Gastrocnemius medialis (tissue), 4 donors: ENCODE results near the gene HACD3. TPM values are rescaled to one million over a fixed set of nuclear protein-coding genes. Genes with fewer than 3 reads are reported as not detected.

Source experiments
- ATAC-seq, 2 donors: fragments of 150-250 bp; one replicate each; pipeline ENCODE4 v1.9.1; 2016
- DNase-seq, 2 donors: peaks; one replicate each; pipeline ENCODE4 v3.0.0-alpha.2; 2019
- H3K27ac ChIP-seq, 4 donors: fragments of 200-600 bp; sonication (generic); 1 replicate in 1 of 4; 2 replicates in 3 of 4; pipeline ENCODE4 v1.5.1; 2016 to 2018; ENCODE audit warnings: mild to moderate bottlenecking in 2 of 4, moderate library complexity in 1 of 4
- H3K27me3 ChIP-seq, 3 donors: fragments of 200-600 bp; sonication (generic) in 2 of 3; 1 replicate in 1 of 3; 2 replicates in 2 of 3; pipeline versions ENCODE4 v1.5.1 to v1.6.0; 2016 to 2019; ENCODE audit warnings: mild to moderate bottlenecking in 1 of 3, moderate library complexity in 1 of 3
- H3K36me3 ChIP-seq, 2 donors: fragments of 200-600 bp; sonication (generic) in 1 of 2; one replicate each; pipeline ENCODE4 v1.5.1; 2017 to 2018
- H3K4me1 ChIP-seq, 2 donors: fragments of 200-600 bp; sonication (generic) in 1 of 2; one replicate each; pipeline ENCODE4 v1.5.1; 2016 to 2017; ENCODE audit warnings: mild to moderate bottlenecking in 2 of 2
- H3K4me3 ChIP-seq, 4 donors: fragments of 200-600 bp; sonication (generic) in 3 of 4; 1 replicate in 1 of 4; 2 replicates in 3 of 4; pipeline ENCODE4 v1.5.1; 2016 to 2019; ENCODE audit warnings: mild to moderate bottlenecking in 2 of 4
- H3K9me3 ChIP-seq, 3 donors: fragments of 200-600 bp; sonication (generic) in 2 of 3; 1 replicate in 1 of 3; 2 replicates in 2 of 3; pipeline ENCODE4 v1.5.1; 2016 to 2019
- CTCF ChIP-seq, 5 experiments: fragments of 450-650 bp in 3 of 5; fragments of 200-600 bp in 2 of 5; sonication (generic) in 2 of 5; IDR thresholded peaks in 4 of 5; conservative IDR thresholded peaks in 1 of 5; 1 replicate in 4 of 5; 2 replicates in 1 of 5; pipeline ENCODE4 v1.5.1; 2016 to 2019; ENCODE audit warnings: antibody characterized with exemption in 5 of 5, mild to moderate bottlenecking in 3 of 5, moderate library complexity in 3 of 5
- POLR2A ChIP-seq, 2 donors: fragments of 450-650 bp; IDR thresholded peaks; one replicate each; pipeline ENCODE4 v1.6.1; 2017; ENCODE audit warnings: antibody characterized with exemption in 2 of 2, mild to moderate bottlenecking in 2 of 2, moderate library complexity in 2 of 2
- in situ Hi-C, 4 donors: fragments of 200-750 bp; cut with MboI; loops; one replicate each; pipeline versions ENCODE4 v1.15.0 to v1.8.0; 2017; ENCODE audit warnings: low sequenced_read_pairs in 4 of 4
- intact Hi-C: fragments of 100-400 bp; cut with DNase I; formaldehyde crosslinking; loops from one replicate; pipeline ENCODE4 v1.15.1; 2023; ENCODE audit warnings: low total_unique reads
- total RNA-seq, 4 donors: library from RNA; depleted of rRNA; stranded (reverse); fragments of >200 nt; gene quantifications; one replicate each; pipeline versions ENCODE4 v1.1.0 to v1.2.3, GENCODE V29; 2016

Gene HACD3
- total RNA-seq, 4 donors from 2014 or later, result 4.5 to 9.5 (median 6.5) TPM

- intact Hi-C loops, result loop anchor here (2.0 kb wide), 1 partner anchor 13 kb away; the partner anchor contains the start of gene DPP8
- TF ChIP-seq POLR2A (IDR thresholded peaks at IDR 0.05) (no peak), CTCF (IDR thresholded peaks at IDR 0.05 in 4 of 5, conservative IDR thresholded peaks at IDR 0.05 in 1 of 5) (no peak)
- Histone ChIP-seq H3K4me1 (peaks cover 18 to 20% of the 10 kb centered on the region in 2 donors), H3K4me3 (peak overlapping the region; percentile 65 to 95 (median 88)), H3K27ac (peak overlapping the region; percentile 73 to 90 (median 86)), H3K9me3 (no peaks in the 10 kb centered on the region), H3K27me3 (no peaks in the 10 kb centered on the region), H3K36me3 (no peaks in the 10 kb centered on the region)
- DNase-seq, result no peak
- ATAC-seq, result peak; percentile 13 to 32
- in situ Hi-C loops, result no loop called here
These were observed 423 bp upstream of the HACD3 start for GRCh38 chr15:65529762-65530317.

- ATAC-seq (no peak), DNase-seq (no peak)
- in situ Hi-C loops, result no loop called here
- peaks cover 18 to 20% of the 10 kb centered on the region in 2 donors for H3K4me1 ChIP-seq
- H3K27me3 ChIP-seq, result no peaks in the 10 kb centered on the region
- intact Hi-C loops, result no loop called here
- H3K36me3 ChIP-seq, result no peaks in the 10 kb centered on the region
- no peak overlapping the region for H3K4me3 ChIP-seq
- TF ChIP-seq CTCF (IDR thresholded peaks at IDR 0.05 in 4 of 5, conservative IDR thresholded peaks at IDR 0.05 in 1 of 5) (no peak), POLR2A (IDR thresholded peaks at IDR 0.05) (no peak)
- no peaks in the 10 kb centered on the region for H3K9me3 ChIP-seq
- peak overlapping the region in 3 of 4 donors; percentile 2 to 47 (median 28) for H3K27ac ChIP-seq
These were observed 2.4 kb downstream of the HACD3 start for GRCh38 chr15:65532738-65533051.

- intact Hi-C loops (no loop called here), in situ Hi-C loops (no loop called here)
- Histone ChIP-seq H3K27ac (peak overlapping the region in 2 of 4 donors; percentile 28 to 47), H3K36me3 (no peaks in the 10 kb centered on the region), H3K27me3 (no peaks in the 10 kb centered on the region), H3K9me3 (no peaks in the 10 kb centered on the region), H3K4me1 (peaks cover 18 to 20% of the 10 kb centered on the region in 2 donors), H3K4me3 (no peak overlapping the region)
- DNase-seq, result no peak
- TF ChIP-seq CTCF (IDR thresholded peaks at IDR 0.05 in 4 of 5, conservative IDR thresholded peaks at IDR 0.05 in 1 of 5) (no peak), POLR2A (IDR thresholded peaks at IDR 0.05) (no peak)
- ATAC-seq, result no peak
These were observed 2.9 kb downstream of the HACD3 start for GRCh38 chr15:65533057-65533756.

GRCh38 chr15:65535192-65535591, 4.9 kb downstream of the HACD3 start:
- in situ Hi-C loops, result no loop called here
- no peak overlapping the region for H3K4me3 ChIP-seq
- intact Hi-C loops, result no loop called here
- no peak overlapping the region for H3K27ac ChIP-seq
- TF ChIP-seq POLR2A (IDR thresholded peaks at IDR 0.05) (no peak), CTCF (IDR thresholded peaks at IDR 0.05 in 4 of 5, conservative IDR thresholded peaks at IDR 0.05 in 1 of 5) (no peak)
- ATAC-seq, result no peak
- H3K4me1 ChIP-seq, result peaks cover 18 to 20% of the 10 kb centered on the region in 2 donors
- no peak for DNase-seq
- H3K9me3 ChIP-seq, result no peaks in the 10 kb centered on the region
- no peaks in the 10 kb centered on the region for H3K27me3 ChIP-seq
- H3K36me3 ChIP-seq, result no peaks in the 10 kb centered on the region
